HG03196 (cell line): ENCODE data around the gene TPP1.
A peak's percentile ranks its signal among the peaks of the same experiment; 100 is the strongest.

Experiments used
- ATAC-seq: cut with Tn5 transposase; IDR thresholded peaks from one replicate; pipeline ENCODE4 v1.9.1; 2021; ENCODE audit not compliant: unreplicated experiment

Gene TPP1

GRCh38 chr11:6612213-6613041 is 6.8 kb downstream of the TPP1 start, which contains the start of gene TAF10:
Gene TAF10 (minus strand): TSS chr11:6612216. CDS start chr11:6612189, 27 bp downstream.
- peak; percentile 82 for ATAC-seq

GRCh38 chr11:6611963-6612212 is 7.3 kb downstream of the TPP1 start:
- ATAC-seq = no peak

GRCh38 chr11:6611092-6611962 is 7.9 kb downstream of the TPP1 start:
- ATAC-seq = peak; percentile 5

- ATAC-seq = no peak
These were observed 8.6 kb downstream of the TPP1 start for GRCh38 chr11:6610591-6610990.

DNA sequence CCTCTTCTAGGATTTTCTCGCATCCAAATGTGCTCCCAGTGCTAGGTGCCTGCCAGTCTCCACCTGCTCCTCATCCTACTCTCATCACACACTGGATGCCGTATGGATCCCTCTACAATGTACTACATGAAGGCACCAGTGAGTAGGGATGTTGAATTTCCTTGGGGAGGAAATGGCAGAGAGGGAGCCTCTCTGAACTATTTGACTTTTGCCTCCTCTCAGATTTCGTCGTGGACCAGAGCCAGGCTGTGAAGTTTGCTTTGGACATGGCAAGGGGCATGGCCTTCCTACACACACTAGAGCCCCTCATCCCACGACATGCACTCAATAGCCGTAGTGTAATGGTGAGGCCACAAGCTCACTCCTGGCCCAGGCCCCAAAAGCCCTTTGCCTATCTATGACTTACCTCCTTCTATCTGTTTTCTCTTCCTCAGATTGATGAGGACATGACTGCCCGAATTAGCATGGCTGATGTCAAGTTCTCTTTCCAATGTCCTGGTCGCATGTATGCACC is 9.7 kb downstream of the TPP1 start:
- no peak for ATAC-seq

- no peak for ATAC-seq
These were observed 10.3 kb downstream of the TPP1 start for GRCh38 chr11:6608726-6609501.

DNA sequence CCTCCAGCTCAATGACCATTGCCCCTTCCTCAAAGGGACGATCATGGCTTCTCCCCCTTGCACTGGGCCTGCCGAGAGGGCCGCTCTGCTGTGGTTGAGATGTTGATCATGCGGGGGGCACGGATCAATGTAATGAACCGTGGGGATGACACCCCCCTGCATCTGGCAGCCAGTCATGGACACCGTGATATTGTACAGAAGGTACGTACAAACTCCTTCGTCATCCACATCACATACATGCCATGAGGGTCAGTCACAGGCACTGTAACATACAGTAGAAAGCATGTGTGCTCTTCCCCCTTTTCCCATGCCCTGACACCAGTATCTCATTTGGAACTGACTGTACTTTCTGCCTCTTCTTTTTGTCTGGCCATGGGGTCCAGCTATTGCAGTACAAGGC is 11.2 kb downstream of the TPP1 start:
- ATAC-seq = no peak

GRCh38 chr11:6607190-6607795 is 11.9 kb downstream of the TPP1 start:
- ATAC-seq = no peak

GRCh38 chr11:6606471-6607189 is 12.6 kb downstream of the TPP1 start:
- peak; percentile 62 for ATAC-seq

GRCh38 chr11:6604790-6605189 is 14.4 kb downstream of the TPP1 start:
- ATAC-seq = no peak

GRCh38 chr11:6604081-6604626 is 15.1 kb downstream of the TPP1 start:
- ATAC-seq = peak; percentile 29

DNA sequence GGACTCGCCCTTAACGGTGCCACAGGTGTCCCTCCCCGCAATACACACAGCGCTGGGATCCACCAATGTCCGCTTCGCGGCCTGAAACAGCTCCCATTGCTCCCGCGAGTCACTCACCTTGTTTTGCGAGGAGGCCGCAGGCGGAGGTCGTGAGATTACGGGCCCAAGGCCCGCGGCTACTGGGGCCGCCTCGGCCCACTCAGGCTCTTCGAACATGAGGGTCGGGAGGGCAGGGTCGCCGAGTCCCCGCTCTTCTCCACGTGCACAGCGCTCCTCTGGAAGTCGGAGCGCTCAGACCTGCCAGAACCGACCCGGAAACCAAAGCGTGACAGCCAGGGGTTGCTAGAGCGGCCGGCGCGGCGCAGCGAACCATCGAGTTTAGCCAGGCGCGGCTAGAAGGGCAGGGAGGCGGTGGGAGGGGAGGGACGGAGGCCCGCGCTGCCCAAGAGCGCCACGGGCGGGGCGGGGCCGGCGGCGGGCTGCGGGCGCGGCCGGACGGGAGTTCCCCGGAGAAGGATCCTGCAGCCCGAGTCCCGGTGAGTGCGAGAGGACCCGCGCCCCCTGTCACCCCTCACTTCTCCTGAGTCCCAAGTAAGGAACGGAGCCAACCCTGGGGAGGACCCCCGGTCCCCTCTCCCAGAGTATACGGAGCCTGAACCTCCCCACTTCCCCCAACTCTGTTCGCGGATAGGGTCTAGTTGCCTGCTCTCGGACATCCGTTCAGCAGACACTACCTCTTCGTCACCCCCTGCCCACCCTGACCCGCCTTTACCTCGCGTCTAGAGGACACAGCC is 15.7 kb downstream of the TPP1 start, which contains the start of the genes ILK and RRP8:
Gene ILK (plus strand): TSS at position 488 of the 794 bp plus-strand sequence. CDS start 498 bp downstream, outside the sequence.
Gene RRP8 (minus strand): TSS at position 330 of the 794 bp plus-strand sequence. CDS start 114 bp downstream, at position 216.
- ATAC-seq = peak; percentile 60

DNA sequence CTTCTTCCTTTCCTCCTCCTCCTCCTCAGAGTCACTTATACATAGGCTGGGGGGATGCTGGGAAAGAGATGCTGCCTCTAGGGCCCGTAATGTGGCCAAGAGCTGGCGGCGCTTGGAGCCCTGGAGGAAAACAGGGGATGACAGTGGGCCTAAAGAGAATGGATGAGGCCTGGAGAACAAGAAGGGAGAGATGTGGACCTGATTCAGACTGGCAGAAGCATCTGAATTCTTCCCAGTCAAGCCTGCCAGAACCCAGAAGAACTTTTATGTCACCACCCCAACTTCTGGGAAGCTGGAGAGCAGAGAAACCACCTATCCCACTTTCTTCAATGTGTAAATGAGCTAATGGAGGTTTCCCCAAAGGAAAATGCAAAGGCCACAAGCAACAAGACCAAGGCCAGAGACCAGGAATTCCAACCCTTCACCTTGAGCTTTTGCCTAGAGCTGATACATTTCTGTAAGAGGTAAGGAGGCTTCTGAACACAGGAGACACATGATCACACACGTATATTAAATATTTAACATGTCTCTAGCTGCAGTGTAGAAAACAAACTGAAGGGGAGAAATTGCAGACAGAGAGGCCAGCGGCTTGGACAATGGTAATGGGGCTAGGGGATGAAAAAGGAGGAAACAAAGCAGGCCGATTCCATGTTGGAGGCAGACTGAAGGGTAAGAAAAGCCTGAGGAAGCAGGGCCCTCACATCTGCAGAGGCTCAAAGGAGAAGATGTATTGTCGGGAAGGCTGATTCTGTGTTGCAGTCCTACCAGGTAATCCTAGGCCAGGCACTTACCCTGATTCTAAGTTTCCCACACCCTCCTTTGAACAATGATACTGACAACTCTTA is 16.9 kb downstream of the TPP1 start:
- ATAC-seq = no peak

DNA sequence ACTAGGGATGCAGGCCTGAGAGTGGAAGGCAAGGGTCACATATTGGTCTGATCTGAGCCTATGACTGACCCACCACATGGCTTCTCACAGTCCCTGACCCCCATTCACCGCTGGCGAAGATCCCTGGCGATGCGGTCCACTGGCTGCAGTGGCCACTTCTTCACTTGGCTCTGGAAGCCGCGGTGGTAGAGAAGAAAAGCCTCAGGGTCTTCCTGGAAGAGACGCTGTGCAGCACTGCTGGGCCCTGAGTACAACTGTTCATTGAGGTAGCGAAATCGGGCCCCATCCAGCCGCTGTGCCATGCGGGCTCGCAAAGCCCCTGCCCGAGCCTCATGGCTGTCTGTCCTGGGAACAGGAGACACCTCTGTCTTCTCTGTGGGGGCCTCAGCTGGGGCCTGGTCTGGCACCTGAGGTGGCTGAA is 18.2 kb downstream of the TPP1 start:
- no peak for ATAC-seq

DNA sequence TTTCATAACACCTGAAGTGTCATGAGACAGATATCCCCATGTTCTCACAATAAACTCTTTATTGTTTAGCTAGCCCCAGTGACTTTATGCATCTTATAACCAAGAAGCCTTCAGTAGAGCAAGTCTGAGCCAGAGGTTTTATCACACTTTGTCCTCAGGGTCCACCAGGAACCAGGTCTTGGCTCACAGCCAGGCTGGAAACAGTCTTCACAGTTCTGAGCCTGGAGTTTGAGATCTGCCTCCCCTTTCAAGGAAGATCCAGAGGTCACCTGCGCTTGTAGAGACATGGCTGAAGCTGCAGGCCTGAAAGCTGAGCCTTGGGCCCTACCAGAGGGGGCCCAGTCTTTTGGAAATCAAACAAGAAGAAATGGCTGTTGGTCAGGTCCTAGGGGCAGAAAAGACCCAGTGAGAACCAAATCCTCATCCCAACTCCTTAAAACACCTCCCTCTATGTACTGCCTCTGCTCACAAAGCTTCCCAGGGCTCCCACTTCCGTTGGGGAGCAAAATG is 19.3 kb downstream of the TPP1 start:
- ATAC-seq = no peak

DNA sequence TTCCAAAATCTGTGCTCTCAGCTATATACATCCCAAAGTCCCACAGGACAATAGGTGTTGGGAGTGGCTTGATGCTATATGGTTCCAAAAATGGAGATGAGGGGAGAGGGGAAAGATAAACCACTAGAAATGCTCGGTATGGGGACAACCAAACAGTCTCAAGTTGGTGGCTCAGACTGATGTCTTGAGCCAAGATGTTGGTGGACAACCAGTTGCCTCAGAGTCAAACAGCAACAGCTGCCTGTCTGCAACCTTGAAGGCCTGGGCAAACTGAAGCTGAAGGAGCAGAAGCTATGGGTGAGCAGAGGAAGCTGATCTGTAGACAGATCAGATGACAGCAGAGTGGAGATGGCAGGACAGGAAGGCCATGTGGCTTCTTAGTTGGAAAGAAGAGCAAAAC is 19.8 kb downstream of the TPP1 start:
- ATAC-seq = no peak

- no peak for ATAC-seq
These were observed 20.7 kb downstream of the TPP1 start for GRCh38 chr11:6598555-6598954.
